NCI-H1694 (cell line): ENCODE data around the gene PIP4K2A.
"Not testable (repeated sequence)": the region's sequence is repeated elsewhere in the genome, so short reads cannot be mapped to it uniquely, and the experiment has no call there.

Experiments used
- DNase-seq: peaks from one replicate; lab custom pipeline; 2025; lab: John Stamatoyannopoulos, UW

Gene PIP4K2A

GRCh38 chr10:22719406-22720042 is 5.1 kb upstream of the PIP4K2A start:
- no peak for DNase-seq

DNA sequence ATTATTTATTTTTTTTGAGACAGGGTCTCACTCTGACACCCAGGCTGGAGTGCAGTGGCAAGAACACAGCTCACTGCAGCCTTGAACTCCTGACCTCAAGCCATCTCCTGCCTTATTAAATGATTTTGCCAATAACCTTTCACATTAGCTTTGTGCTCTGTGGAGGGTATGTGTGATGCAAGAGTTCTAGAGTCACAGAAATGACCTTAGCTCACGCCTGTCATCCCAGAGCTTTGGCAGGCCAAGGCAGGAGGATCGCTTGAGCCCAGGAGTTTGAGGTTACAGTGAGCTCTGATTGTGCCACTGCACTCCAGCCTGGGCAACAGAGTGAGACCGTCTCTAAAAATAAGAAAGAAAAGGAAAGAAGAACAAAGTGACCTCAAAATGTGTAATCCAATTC is 4.3 kb upstream of the PIP4K2A start:
- DNase-seq, result not testable (repeated sequence)

- no peak for DNase-seq
Measured at GRCh38 chr10:22717728-22718127, 3.4 kb upstream of the PIP4K2A start.

GRCh38 chr10:22716943-22717342 is 2.6 kb upstream of the PIP4K2A start:
- no peak for DNase-seq

DNA sequence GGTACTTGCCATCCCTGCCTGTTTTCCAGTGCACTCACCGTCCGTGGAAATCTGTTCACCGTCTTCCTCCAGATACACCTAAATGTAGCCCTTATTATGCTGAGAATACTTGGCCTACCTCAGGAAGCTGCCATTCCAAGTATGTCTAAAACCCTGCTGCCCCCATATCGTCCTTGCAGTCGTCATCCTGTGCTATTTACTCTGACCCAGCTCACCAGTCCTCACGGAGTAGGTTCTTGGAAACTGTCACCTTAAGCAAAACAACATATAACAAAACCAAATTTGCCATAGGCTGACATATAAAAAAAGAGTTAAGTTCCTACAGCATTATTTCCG is 880 bp upstream of the PIP4K2A start:
- DNase-seq, result no peak

GRCh38 chr10:22713853-22714478 is 412 bp downstream of the PIP4K2A start:
- DNase-seq, result no peak

DNA sequence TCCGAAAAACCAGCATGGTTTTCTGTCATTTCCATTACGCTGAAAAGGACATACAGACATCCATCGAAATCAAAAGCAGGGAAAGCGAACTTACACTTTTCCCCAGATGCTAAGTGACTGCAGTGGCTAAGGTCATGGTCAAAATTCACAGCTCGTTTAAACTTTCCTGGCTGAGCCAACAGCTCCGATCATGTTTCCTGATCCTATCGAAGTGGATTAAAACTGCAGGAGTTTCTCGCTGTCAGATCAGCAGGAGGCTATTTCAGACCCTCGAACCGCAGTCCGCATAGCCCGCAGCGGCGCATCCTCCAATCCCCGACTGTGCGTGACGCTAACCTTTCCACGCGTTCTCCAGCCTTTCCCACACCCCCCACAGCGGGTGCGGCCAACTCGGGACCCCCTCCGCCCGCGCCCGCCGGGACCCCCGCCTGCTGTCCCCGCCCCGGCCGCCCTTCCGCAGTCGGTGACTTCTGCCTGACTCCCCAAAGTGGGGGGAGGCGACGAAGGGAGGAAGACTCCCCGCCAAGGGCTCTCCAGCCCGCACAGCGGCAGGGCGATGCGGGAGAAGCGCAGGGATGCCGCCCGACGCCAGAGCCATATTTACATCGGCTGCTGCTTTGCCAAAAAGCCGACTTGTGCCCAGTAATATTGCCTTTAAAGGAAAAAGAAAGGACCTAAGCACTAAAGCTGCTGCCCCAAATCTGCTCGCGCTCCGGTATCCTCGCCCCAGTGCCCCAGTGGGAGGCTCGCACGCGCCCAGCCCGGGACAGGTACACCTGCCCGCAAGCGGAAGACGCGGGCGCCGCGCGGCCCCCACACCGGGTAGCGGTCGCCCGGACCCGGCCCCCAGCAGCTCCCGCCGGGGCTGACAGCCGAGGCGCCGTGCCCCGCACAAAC is 1.2 kb downstream of the PIP4K2A start:
- no peak for DNase-seq

DNA sequence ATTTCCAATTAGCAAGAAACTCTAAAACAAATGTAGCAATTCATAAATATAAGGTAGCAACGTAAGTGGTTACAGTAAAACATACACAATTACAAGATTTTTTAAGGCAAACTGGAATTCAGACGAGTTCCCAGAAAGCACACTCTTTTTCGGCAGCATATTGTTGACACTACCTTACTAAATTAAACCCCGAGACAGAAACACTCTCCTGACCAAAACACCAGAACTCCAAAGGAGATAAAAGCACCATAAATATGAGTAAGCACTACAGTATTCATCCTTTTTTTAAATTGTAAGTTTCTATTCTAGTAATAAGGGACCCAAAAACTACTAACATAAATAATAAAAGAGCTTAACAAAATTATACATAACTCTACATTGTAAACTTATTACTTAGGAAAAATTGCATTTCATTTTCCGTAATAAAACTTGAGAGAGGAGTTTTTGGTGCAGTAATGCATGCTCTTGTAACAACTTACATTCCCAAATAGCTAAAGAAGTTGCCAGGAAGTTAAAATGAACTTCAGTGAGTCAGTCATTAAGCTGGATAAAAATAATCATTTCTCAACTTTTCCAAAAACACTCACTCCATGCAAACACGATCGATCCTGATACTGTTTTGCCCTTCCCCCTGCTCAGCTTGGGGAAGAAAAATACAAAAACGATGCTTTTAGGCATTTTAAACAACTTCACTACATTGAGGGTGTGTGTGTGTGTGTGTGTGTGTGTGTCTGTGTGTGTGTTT is 2.0 kb downstream of the PIP4K2A start:
- no peak for DNase-seq

- no peak for DNase-seq
Measured at GRCh38 chr10:22711373-22711772, 3.0 kb downstream of the PIP4K2A start.

GRCh38 chr10:22710139-22710745 is 4.1 kb downstream of the PIP4K2A start:
- no peak for DNase-seq

DNA sequence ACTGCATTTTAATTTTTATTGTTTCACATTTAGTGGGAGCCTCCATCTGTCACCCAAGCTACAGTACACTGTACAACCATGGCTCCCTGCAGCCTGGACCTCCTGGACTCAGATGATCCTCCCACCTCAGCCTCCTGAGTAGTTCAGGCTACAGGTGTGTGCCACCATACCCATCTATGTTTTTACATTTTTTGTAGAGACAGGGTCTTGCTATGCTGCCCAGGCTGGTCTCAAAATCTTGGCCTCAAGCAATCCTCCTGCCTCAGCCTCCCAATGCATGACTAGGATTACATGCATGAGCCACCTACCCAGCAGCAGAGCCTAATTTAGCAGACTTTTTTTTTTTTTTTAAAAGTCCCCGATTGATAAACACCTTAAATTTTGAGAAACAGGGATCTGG is 5.6 kb downstream of the PIP4K2A start:
- no peak for DNase-seq

DNA sequence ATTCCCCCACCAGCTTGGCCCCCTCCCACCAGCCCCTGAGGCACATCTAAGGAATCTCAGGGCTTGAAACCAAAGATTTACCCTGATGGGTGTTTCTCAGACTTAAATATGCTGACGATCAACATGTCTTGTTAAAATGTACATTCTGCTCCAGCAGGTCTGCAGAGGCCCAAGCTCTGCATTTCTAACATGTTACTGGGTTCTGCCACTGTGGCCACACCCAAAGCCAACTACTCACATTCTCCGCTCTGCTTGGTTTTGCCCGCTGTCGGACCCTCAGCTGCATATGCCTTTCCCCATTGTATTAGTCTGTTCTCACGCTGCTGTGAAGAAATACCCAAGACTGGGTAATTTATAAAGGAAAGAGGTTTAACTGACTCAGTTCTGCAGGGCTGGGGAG is 8.9 kb downstream of the PIP4K2A start:
- no peak for DNase-seq

- no peak for DNase-seq
Measured at GRCh38 chr10:22704942-22705341, 9.4 kb downstream of the PIP4K2A start.

- no peak for DNase-seq
Measured at GRCh38 chr10:22704471-22704911, 9.9 kb downstream of the PIP4K2A start.

DNA sequence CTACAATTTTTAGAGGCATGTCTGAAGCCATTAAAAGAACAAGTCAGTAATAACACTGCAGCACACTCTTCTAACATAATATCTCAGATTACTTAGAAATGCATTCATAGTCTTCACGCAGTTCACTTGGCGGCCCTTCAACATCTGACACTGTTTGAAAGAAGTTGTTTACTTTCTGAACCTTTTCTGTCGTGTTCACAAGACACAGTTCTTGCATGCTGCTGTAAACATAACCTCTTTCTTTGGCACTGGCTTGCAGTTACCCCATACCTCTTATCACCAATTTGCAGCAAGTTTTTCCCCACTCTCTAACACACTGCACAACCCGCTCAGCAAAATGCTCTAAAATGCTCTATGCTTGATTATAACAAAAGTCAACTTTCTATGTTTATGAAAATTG is 12.0 kb downstream of the PIP4K2A start:
- DNase-seq, result no peak

DNA sequence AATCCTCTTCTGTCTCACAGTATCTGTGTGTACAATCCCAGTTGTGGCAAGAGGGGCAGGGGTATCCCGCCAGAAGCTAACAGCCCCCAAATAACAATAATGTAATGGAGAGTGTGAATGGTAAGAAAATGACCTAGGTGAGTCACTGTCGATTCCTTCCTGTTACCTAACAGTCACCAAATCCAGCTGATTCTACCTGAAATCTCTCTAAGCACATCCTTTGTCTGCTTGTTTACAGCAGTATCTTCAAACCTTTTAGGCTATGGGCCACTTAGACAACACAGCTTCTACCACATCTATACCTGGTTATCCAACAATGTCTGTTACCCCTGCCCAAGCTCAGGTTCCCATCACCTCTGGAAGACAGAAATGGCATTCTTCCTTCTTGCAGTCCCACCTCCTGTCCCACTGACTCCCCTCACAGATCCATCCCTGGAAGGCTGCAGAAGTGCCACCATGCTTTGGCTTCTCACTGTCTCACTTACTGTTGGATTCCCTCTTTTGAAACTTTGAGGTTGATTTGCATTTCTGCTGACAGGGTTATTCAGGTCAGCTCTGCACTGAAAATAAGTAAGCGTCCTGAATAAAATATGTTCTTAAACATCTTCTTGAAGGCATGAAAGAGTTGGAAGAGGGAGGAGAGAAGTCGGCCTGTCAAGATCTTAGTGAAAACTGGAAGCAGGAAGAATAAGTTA is 13.1 kb downstream of the PIP4K2A start:
- no peak for DNase-seq

DNA sequence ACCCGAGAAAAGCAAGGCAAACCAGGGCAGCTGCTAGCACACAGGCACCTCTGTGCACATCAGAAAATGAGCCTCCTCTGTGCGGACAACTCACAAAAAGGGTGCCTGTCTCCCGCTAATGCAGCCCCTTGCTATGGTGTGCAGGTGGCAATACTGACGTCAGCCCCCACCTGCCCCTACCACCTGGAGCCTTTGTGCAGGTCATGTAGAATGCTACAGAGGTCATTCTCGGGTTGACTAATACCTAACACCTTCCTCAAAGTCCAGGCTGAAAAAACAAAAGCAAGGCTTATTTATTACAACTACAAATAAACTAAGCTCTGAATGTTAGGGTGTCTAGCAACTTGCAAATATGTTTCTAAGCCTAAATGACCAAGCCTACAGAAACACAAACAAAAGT is 13.9 kb downstream of the PIP4K2A start:
- DNase-seq, result no peak

GRCh38 chr10:22699976-22700375 is 14.4 kb downstream of the PIP4K2A start:
- DNase-seq, result no peak

DNA sequence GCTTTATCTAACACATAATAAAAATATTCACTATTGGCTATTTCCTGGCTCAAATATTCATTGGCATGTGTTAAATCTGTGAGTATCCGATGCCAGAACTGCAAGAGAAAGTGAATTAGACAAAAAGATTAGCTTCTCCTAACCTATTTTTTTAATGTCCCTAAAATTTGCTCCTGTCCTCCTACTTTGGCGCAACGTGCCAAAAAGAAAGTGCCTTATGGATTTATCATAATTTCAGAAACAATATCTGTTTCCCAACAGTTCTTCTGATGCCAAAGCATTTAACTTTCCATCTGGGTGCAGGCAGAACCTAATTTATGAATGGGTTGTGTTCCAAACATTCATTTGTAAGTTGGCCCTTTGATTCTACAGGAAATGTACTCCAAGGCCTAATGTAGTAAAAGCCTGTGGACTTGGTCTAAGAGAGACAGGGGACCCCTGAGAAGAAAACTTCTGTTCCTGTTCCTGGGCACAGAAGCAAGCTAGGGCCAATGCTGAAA is 15.4 kb downstream of the PIP4K2A start:
- no peak for DNase-seq

GRCh38 chr10:22697800-22698199 is 16.6 kb downstream of the PIP4K2A start:
- no peak for DNase-seq

DNA sequence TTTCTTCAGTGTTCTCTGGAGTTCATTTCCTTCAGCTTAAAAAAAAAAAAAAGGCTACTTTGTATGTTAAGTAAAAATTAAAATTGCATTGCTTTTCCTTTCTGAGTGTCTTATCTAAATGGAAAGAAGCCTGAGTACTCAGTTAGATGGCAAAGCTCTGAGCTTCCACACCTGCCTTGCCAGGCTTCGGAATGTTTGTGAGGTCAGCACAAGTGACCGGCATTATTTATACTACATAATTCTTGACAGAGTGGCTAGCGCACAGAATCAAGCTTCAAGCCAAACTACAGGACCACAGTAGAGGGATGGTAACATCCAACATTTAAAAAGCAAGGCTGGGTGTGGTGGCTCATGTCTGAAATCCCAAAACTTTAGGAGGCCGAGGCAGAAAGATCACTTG is 17.3 kb downstream of the PIP4K2A start:
- no peak for DNase-seq
